NCI-H2107 (cell line): ENCODE data around the gene KCMF1.

ENCODE experiments used
- DNase-seq: peaks from one replicate; lab custom pipeline; 2025; lab: John Stamatoyannopoulos, UW

Gene KCMF1

GRCh38 chr2:85078536-85078935, 107.6 kb downstream of the KCMF1 start:
- no peak for DNase-seq

GRCh38 chr2:85083092-85083491, 112.1 kb downstream of the KCMF1 start:
- no peak for DNase-seq

- DNase-seq: no peak
These were observed 114.6 kb downstream of the KCMF1 start for GRCh38 chr2:85085563-85085962.

GRCh38 chr2:85087541-85087940, 116.6 kb downstream of the KCMF1 start:
- no peak for DNase-seq

- DNase-seq: no peak
These were observed 118.0 kb downstream of the KCMF1 start for GRCh38 chr2:85088921-85089320.

- DNase-seq: no peak
These were observed 118.6 kb downstream of the KCMF1 start for GRCh38 chr2:85089585-85089984.

GRCh38 chr2:85091838-85092237, 120.9 kb downstream of the KCMF1 start:
- no peak for DNase-seq

GRCh38 chr2:85095094-85095493, 124.1 kb downstream of the KCMF1 start:
- no peak for DNase-seq

GRCh38 chr2:85096616-85097015, 125.7 kb downstream of the KCMF1 start:
- DNase-seq: no peak

GRCh38 chr2:85104228-85104627, 133.3 kb downstream of the KCMF1 start:
- no peak for DNase-seq

- no peak for DNase-seq
These were observed 135.7 kb downstream of the KCMF1 start for GRCh38 chr2:85106489-85107180.
